ENCODE data around the gene VSIG10L2.

VSIG10L2 gene

DNA sequence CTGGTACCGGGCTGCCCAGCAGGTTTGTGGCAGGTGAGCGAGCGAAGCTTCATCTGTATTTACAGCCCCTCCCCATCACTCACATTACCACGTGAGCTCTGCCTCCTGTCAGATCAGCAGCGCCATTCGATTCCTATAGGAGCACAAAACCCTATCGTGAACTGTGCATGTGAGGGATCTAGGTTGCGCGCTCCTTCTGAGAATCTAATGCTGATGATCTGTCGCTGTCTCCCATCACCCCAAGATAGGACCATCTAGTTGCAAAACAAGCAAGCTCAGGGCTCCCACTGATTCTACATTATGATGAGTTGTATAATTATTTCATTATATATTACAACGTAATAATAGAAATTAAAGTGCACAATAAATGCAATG lies 15.8 kb upstream of the VSIG10L2 start:
- no peak for DNase-seq

DNA sequence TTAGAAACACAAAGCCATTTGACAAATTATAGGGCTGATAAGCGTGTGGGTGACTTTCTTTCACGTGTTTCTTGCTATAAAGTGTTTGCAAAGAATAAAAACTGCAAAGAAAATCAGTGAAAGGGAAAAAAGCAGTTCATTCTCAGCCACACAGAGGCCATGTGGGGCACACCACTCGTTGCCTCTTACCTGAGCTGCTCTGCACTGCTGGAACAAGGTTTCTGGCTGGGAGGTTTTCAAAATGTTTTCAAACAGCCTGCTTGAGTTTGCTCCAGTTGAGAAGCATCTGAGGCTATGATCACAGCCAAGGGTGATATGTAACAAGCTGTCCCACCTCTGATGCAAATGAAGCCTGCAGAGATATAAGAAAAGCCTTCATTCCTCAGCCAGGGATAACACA lies 14.7 kb upstream of the VSIG10L2 start:
- DNase-seq, result no peak

DNA sequence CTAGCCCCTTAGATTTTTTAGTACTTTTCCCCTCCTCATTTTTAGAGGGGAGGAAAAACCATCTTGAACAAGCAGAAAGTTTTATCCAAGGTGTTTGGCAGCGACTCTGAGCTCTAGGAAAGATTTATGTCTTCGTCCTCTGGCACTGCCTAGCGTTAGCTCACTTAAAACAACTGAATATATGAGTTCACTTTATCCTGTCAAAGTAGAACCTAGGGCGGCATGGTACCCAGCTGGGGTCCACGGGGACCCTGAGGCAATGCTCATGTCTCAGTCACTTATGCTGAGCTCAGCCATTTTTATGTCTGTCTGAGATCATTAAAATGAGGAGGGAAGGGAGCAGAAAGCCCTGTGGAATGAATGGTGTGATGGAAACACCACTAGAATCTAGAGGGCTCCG lies 14.2 kb upstream of the VSIG10L2 start:
- DNase-seq, result no peak

DNA sequence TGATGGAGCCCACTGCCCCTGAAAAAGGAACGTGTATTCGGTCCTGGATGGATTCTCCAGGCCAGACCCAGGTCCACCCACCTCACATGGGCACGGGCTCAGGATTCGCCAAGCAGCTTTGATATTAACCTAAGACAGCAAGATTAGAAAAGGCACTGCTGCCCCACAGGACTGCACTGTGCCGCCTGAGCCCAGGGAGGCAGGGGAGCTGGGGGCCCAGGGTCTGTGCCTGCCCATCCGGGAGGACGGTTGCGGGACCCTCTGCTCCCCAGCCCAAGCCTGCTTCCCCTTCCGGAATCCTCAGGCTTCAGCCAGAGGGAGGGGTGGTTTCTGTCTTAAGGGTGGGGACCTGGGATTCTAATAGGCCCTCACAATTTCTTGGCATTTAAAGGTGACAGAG lies 13.5 kb upstream of the VSIG10L2 start:
- no peak for DNase-seq

DNA sequence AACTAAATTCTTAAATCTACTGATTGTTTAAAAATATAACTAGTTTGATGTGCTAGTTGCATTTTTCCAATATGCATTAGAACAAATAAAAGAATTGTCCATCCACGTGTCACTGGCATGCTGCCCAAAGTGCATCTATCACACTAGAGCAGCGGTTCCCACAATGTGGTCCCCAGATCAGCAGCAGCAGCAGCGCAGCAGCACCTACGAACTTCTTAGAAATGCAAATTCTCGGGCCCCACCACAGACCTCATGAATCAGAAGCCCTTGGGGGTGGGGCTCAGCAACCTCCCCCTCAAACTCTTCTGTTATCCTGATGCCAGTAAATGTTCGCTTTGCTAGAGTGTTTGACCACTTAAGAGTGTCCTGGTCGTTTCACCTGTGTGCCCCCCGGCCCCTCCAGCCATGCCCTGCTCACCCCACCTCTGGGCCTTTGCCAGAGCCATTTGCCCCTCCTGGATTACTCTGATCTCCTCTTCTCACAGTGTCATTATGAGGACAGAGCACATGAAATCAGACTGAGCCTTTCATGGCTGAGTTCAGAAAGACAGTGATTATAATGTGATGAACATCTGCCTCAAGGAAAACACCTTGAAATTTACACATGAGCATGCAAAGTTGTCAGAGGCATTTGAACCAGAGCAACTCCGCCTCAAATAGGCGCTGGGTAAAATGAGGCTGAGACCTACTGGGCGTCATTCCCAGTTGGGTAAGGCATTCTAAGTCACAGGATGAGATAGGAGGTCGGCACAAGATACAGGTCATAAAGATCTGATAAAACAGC lies 12.6 kb upstream of the VSIG10L2 start:
- no peak for DNase-seq

DNA sequence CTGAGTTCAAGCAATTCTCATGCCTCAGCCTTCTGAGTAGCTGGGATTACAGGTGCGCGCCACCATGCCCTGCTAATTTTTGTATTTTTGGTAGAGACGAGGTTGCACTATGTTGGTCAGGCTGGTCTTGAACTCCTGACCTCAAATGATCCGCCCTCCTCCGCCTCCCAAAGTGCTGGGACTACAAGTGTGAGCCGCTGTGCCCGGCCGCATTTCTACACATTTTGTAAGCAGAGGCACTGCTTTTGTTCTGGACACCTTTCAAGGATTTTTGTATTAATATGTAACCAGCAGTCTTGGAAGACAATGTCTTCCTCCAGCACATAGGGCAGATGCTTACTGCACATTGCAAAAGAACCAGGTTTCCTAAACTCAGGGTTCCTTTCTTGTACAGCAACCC lies 11.4 kb upstream of the VSIG10L2 start:
- no peak for DNase-seq

DNA sequence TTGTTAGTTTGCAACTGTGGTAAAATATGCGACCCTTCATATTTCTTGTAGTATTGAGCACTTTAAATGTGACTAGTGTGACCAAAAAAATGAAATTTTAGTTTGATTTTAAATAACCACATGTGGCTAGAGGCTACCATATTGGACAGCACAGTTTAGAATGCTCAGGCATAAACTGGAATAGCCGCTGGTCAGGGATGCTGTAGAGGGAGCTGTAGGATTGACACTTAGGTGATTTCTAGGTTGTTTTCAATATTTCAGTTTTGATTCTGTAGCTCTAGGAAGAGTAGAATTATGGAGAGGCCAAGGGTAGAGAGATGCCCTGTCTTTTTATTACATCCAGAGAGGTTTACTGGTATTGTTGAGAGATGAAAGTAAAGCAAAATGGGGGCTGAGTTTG lies 10.8 kb upstream of the VSIG10L2 start:
- no peak for DNase-seq

DNA sequence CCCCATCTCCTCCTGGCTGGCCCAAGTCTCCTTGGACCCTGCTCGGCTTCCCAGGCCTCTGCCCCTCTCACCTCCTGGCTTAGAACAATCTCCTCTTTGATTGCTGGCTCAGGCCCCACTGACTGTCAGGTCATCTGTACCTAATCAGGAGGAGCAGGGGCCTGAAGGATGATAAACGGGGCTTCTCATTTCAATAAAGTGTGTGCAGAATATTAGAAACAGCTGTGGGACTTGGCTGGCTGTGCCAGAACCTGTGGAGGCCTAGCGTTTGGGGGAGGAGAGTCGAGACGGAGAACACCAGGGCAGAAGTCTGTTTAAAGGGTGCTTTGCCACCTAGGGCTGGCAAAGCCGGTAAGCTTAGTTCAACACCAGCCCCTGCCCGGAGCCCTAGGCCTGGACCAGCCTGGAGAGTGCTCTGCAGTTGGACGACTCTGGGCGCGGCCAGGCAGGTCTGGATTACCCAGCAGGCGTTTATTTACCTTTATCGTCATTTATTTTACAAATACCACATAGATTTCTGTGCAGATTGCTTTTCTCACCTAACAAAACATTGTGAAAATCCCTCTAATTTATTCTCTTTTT lies 10.1 kb upstream of the VSIG10L2 start:
- no peak for DNase-seq

DNA sequence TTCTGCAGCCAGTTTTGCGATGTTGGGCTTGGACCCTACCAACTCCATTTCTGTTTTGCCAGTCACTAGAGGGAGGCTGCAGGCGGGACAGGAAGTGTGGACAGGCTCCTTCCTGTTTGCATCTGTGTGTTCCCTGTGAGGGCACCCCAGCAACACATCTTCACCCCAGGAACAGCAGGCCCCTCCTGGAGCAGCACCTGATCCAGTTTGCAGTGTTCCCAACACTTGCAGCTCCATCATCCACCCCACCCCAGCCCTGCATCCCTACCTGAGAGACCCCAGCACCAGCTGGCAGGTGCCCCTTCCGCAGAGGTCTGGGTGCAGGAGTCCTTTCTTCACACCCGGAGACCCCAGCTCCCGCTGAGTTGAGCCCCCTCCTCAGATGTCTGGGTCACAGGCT lies 7.4 kb upstream of the VSIG10L2 start:
- DNase-seq, result no peak

DNA sequence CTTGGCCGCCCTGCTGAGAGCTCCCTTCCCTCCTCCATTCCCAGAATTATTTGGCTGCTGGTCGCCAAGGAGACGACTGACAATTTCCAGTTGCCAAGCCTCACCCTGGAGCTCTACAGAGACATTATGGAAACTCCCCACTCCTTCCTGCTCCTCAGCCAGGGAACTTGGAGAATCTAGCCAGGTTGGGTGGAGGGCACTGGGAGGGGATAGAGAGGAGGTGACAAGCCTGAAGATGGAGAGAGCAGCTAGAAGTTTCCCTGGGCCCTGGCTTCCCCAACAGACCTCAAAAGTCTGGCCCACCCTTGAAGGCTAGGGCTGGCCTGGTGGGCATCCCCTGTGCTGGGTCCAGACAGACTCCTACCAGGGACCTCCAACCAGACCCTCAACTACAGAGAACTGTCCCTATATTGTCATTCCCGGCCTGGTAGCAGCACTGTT lies 6.7 kb upstream of the VSIG10L2 start:
- DNase-seq, result no peak

DNA sequence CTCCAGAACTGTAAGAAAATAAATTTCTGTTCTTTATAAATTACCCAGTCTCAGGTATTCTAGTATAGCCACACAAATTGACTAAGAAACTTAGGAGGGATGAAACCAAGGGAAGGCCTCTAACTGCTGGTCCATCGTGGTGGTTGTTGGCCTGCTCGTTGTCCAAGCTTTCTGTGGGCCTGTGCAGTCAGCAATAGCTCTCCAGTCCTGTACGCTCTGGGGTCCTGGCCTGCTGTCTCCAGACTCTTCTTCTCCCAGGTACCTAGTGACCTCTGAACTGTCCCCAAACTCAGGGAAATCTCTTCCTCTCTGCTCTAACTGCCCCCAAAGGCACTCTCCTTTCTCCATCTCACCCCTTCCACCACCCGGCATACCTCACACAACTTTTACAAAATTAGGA lies 5.7 kb upstream of the VSIG10L2 start:
- DNase-seq, result no peak

DNA sequence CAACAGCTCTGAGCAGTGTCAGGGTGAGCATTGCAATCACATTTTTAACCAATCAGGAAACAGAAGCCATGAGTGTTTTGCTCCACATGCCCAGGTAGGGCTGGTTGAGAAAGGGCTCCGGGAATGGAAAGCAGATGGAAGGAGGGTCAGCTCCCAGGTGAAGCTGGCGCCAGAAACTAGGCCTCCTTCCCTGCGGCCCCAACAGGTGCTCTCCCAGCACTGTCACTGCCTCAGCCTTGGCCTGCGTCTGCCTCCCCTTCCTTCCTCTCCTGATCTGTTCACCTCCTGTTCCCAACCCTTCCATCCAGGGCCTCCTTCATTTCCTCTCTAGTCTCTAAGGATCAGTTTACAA lies 4.6 kb upstream of the VSIG10L2 start:
- no peak for DNase-seq

DNA sequence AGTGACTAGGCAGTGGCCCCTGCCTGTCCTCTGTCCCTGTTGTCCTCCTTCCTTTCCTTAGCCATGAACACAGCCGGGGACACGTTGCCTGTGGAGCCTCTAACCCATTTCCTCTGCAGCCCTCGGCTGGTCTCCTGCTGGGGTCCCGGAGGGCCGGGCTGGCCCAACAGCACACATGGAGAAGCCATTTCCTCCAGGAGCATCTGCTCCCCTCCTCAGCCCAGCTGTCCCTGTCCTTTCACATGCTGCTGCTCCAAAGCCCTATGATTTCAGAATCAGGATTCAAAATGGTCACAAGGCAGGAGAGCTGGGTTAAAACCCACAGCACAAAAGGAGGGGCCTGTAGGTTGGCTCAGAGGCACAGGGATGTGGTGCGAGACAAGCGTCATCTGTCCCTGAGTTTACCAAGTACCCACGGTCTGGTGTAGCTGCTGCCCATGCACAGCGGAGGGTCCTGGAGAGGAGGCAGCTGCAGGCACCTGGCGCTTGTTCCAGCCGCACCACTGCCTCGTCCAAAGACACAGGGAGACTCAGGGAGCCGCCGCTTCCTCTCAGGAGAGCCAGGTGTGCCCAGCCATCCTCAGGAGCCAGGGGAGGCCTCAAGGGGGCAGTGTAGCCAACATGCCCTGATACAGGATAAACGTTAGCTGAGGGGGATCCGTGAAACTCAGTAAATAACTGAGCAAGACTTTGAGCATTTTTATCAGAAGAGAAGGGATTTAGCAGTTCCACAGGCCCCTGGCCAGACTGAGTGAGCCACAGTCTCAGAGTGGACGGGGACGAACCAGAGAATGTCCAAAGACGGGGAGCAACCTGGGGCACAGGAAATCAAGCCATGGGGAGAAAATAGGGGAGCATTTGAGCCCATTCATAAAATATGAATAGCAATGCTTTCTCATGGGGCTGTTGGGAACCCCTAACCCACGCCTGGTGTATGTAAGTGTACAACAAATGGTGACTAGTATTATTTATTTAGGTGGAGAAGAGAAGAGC lies 3.9 kb upstream of the VSIG10L2 start:
- DNase-seq, result peak; percentile 40

DNA sequence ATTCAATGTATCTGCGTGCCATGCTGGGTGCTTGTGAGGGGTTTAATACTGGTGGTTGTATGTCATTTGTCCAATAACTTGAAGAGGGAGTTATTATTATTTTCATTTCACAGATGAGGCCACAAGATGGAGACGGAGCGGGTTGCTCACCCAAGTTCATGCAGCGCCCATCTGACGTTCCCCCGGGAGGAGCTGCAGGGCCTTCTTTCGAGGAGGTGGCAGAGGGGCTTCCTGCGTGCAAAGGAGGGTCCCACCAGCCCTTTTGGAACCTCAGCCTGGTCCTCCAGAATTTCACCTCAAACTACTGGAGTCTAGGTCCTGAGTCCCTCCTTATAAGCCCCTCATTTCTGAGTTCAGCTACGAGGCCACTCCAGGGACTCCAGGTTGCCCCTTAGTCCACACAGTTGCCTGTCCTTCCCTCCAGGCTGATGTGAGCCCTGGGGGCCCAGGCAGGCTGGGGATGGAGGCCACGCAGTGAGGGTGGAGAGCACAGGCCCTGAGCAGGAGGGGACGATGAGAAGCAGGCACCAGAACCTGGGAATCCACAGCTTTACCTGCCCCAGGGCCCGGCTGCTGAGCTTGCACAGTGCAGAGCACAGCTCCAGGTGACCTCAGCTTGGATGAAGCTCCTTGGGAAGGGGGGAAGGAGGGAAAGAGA lies 2.9 kb upstream of the VSIG10L2 start:
- no peak for DNase-seq

DNA sequence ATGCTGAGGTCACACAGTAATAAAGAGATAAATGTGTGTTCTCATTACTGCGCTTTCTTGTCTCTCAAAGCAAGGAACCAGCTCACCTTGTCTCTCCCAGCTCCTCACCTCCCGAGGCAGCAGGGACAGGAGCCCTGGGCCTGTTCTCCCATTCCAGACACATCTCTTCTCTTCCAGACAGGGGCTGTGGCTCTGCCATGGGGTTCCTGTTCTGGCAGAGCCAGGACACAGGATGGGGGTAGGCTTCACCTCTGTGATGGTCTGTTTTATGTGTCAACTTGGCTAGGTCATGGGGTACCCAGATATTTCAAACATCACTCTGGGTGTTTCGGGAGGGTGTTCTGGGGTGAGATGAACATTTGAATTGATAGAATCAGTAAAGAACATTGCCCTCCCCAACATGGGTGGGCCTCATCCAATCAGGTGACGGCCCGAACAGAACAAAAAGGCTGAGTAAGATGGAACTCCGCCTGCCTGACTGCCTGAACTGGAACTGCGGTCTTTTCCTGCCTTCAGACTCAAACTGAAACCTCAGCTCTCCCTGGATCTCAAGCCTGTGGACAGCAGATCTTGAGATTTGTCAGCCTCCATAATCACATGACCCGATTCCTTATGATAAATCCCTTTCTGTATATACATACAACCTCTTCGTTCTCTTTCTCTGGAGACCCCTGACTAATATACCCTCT lies 2.0 kb upstream of the VSIG10L2 start:
- no peak for DNase-seq

DNA sequence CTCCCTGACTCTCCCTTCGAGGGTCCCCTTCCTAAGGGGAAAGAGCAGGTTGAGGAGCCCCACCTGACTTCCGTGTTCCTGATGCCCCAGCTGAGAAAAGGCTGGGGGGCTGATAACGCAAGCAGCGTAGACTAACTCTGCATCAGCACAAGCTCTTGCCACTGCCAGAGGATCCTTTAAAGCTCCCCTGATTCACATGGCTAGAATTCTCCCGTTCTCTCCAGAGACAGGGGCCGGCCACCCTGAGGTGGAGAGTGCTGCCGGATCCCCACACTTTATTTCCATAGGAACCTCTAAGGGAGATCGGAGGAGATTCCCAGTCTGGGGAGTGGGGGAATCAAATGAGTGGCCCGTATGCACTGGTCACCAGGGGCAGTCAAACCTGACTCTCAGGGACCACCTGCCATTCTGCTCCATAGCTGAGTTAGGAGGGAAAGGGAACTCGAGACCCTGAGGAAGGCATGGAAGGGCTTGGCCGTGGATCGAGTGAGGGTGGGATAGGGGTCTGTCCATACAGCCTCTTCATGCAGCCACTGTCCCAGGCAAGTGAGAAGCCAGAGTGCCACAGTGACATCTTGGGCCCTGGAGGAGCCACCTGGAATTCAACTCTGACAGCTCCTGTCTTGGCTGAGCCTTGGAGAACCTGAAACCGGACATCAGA lies 1.4 kb upstream of the VSIG10L2 start:
- DNase-seq, result no peak

DNA sequence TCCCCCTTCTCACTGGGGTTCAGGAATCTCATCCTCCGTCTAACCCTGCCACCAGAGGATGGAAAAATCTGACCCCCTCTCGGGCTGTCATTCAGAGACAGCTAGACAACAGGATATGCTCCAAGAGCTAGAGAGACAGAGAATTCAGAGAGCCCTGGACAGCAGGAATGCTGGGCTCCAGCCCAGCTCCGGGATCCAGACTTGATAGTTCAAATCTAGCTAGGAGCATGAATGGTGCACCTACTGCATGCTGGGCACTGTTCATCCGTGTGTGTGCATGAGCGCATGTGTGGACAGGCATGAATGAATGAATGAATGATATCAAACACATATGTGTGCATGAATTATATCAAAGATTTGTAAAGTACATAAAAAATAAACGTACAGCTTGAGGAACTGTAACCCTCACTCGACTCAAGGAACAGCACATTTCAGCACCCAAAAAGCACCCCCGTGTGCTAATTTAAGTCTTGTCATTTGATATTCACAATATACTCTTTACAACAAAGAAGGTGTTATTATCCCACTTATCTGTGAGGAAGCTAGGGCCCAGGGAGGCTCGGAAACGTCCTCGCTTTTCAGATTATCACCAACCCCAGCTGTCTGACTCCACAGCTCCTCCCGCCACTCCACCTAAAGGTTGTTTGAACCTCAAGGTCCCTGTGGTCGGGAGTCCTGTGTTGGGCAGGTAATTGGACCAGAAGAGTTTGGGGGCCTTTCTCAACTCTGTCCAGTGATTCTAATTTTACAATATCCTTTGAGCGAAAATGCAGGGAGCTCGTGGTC lies 640 bp upstream of the VSIG10L2 start:
- no peak for DNase-seq

DNA sequence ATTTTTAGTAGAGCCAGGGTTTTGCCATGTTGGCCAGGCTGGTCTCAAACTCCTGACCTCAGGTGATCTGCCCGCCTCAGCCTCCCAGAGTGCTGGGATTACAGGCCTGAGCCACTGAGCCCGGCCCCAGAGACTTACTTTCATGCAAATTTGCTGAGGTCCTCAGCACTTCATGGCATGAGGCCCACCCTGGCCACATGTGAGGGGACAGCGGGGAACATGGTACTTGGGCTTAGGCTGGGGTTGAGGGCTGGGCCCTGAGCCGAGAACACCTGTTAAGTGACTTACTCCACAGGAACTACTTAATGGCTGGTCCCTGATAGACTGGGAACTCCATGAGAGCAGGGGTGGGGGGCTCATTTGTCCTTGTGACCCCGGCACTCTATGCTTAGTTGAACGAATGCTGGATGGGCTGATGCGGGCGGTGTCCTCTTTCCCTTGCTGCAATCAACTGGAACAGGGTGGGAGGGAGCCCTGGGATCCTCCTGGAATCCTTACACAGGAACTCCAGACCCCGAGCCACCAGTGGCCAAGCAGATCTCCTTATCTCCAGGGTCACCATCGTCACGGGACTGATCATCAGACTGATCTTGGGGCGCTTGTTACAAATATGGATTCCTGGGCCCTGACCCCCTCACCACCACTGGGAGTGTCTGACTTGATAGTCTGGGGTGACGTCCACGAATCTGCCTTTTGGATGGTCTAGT lies 1.0 kb downstream of the VSIG10L2 start:
- DNase-seq, result no peak

DNA sequence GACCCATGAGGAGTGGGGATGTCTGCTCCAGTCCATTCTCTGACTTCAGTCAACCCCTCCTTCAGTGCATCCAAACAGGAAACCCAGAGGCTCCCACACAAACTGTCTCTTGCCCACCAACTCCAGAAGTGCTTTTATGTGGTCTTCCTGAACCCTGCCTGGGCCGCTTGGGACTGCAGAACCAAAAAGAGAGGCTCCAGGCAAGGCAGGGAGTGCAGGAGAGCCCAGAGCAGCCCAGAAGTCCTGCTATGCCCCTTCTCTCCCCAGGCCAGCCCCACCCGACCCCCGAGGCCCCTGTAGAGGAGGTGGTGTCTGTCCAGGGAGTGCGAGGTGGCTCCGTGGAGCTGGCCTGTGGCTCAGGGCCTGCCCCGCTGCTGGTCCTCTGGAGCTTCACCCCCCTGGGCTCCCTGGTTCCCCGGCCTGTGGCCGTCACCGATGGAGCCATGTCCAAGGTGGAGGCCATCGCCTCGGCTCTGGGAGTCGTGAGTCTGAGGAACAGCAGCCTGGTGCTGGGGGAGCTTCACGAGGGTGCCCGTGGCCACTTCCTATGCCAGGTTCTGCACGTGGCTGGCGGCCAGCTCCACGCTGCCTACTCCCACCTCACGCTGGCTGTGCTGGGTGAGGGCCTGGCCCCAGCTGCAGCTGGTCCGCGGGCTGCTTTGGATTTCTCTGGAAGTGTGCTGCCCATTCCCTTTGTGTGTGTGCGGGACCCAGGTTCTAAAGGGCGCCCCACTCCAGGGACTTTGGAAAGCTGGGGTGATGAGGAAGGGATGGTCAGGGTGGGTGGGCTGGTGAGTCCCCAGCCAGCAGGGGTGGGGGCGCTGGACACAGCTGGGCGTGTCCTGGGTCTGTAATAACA lies 1.8 kb downstream of the VSIG10L2 start:
- no peak for DNase-seq

Data from NCI-H2029 treated with DMSO at 0.1 percent for 48 hours (cell line).